Measurements from ENCODE around the gene CELSR1.

DNA sequence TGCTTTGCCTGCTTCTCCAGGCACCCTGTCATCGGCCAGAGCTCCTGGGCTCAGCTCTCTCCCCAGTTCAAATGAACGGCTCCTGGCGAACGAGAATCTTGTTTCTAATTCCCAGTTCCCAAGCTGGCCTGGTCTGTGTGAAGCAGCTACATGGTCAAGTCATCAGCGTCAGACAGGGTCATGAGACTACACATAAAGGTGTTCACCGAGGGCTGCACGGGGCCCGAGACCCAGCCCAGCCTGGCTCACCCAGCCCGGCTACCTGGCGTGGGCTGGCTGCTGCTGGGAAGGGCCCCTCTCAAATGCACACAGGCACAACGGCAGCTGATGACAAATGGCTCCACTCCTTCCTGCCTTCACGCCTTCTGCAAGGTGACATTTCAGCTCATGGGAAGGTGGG, 14.6 kb upstream of the CELSR1 start:
- TF ChIP-seq POLR2A (IDR thresholded peaks at IDR 0.05): no peak
- no peak for TF ChIP-seq CTCF (IDR thresholded peaks at IDR 0.05)

All from ovary (tissue), 3 donors.